ENCODE measurements around the gene TRIM7. TPM values are rescaled to one million over a fixed set of nuclear protein-coding genes. Genes with fewer than 3 reads are reported as not detected.

The TRIM7 gene
- total and polyA plus RNA-seq, 9 of the 15 experiments (the other 6 are each of a cell fraction or from before 2014, with no cell fraction given) = 2.6 to 14.9 (median 8.9) TPM

- TF ChIP-seq RBFOX2 (IDR thresholded peaks at IDR 0.05; ENCODE audit: low read depth, low read length) = peak; percentile 13; the same call in 1 of the 2 replicates
Measured at GRCh38 chr5:181236471-181236870, 31.5 kb upstream of the TRIM7 start (continued).

- Histone ChIP-seq H3K9me3 (replicated peaks; ENCODE audit: control insufficient read depth, insufficient read depth, low read depth, low read length) (no peaks in the 10 kb centered on the region), H3K79me2 (ENCODE audit: control insufficient read depth, insufficient read depth, low read length) (peaks cover 37% of the 10 kb centered on the region), H3K36me3 (ENCODE audit: control insufficient read depth, insufficient read depth, low read length) (peaks cover 98% of the 10 kb centered on the region), H3K9me1 (ENCODE audit: control insufficient read depth, insufficient read depth, low read length) (no peaks in the 10 kb centered on the region), H3K4me2 (ENCODE audit: insufficient read depth, low read length) (no peak overlapping the region), H3K4me1 (replicated peaks in 1 of 2; ENCODE audit: control insufficient read depth in 2 of 2, insufficient read depth in 2 of 2, low read length in 2 of 2) (peaks cover 5 to 26% of the 10 kb centered on the region in 2 experiments; a peak in 4 of 5 replicates), H3K4me3 (no peak overlapping the region), H4K20me1 (replicated peaks; ENCODE audit: control insufficient read depth, insufficient read depth, low read length) (peaks cover 41% of the 10 kb centered on the region), H3K27me3 (ENCODE audit: control insufficient read depth in 2 of 2, insufficient read depth in 2 of 2, low read length in 2 of 2) (no peaks in the 10 kb centered on the region), H3K9ac (ENCODE audit: insufficient read depth in 1 of 2, low read depth in 2 of 2, low read length in 2 of 2) (no peak overlapping the region; a peak in 1 of 4 replicates), H2AFZ (ENCODE audit: low read depth, low read length) (no peak overlapping the region), H3K27ac (ENCODE audit: extremely low read depth, low read depth, low read length) (peak overlapping the region; percentile 60; the same call in 2 of the 3 replicates)
- in situ Hi-C loops (cut with MboI) (no loop called here), intact Hi-C loops (cut with micrococcal nuclease) (no loop called here)
- FAIRE-seq = no peak
- WGBS (ENCODE audit: insufficient coverage, low coverage, missing lambda C conversion rate) = 62% methylated on average over 5 of the region's 5 CpGs
- peak; percentile 39 for ATAC-seq
- no TSS peak for BruUV-seq (replicated peaks)
- CTCF ChIA-PET (ENCODE audit: low intra/inter-chr PET ratio) = no interaction called here
- POLR2A ChIA-PET = interaction anchor here (0.6 to 5.3 kb wide), 13 partner anchors 8 to 195 kb away, joined by 3 to 55 read pairs (median 3); partner anchors contain the start of genes RACK1 and TRIM41
- DNase-seq (ENCODE audit: extremely low read depth in 1 of 4, low spot score in 3 of 4) = peak in 2 of 4 experiments; percentile 10 to 29
- TF ChIP-seq TAF7 (tag; IDR thresholded peaks at IDR 0.05) (no peak), STAT5A (IDR thresholded peaks at IDR 0.05; ENCODE audit: borderline replicate concordance, low read length) (peak; percentile 7; the same call in 1 of the 2 replicates), HBP1 (CRISPR knock-in tag; IDR thresholded peaks at IDR 0.05) (peak; percentile 43), SNAPC5 (CRISPR knock-in tag; IDR thresholded peaks at IDR 0.05) (no peak), NCOR1 (IDR thresholded peaks at IDR 0.05) (no peak; the same call in 1 of the 2 replicates), CLOCK (CRISPR knock-in tag; IDR thresholded peaks at IDR 0.05; ENCODE audit: borderline replicate concordance) (no peak), TRIM24 (IDR thresholded peaks at IDR 0.05) (0 out of 4 replicates have a peak, but pooled peaks of 1 of the 2 experiments have one; percentile 3), ZNF212 (CRISPR knock-in tag; IDR thresholded peaks at IDR 0.05) (no peak), KLF16 (IDR thresholded peaks at IDR 0.05) (no peak), PML (IDR thresholded peaks at IDR 0.05; ENCODE audit: low read length) (peak; percentile 59), RBM22 (IDR thresholded peaks at IDR 0.05; ENCODE audit: low read depth, low read length, poor library complexity, severe bottlenecking) (peak; percentile 33), ZNF133 (CRISPR knock-in tag; IDR thresholded peaks at IDR 0.05) (no peak), SMAD2 (IDR thresholded peaks at IDR 0.05; ENCODE audit: low read depth, low read length) (no peak), CHD2 (IDR thresholded peaks at IDR 0.05; ENCODE audit: low read depth, low read length) (0 out of 2 replicates have a peak, but pooled peaks have one; percentile 12), PCBP1 (IDR thresholded peaks at IDR 0.05; ENCODE audit: low read depth, low read length, poor library complexity, severe bottlenecking) (no peak), ZNF551 (CRISPR knock-in tag; IDR thresholded peaks at IDR 0.05) (0 out of 2 replicates have a peak, but pooled peaks have one; percentile 5), ESRRA (IDR thresholded peaks at IDR 0.05; ENCODE audit: borderline replicate concordance, low read depth) (no peak)
Measured at GRCh38 chr5:181235689-181236366, 30.8 kb upstream of the TRIM7 start.
